ENCODE measurements around the gene TMEM52. TPM values are rescaled to one million over a fixed set of nuclear protein-coding genes. Genes with fewer than 3 reads are reported as not detected.
A peak's percentile ranks its signal among the peaks of the same experiment; 100 is the strongest.

The TMEM52 gene
- total and polyA plus RNA-seq, 9 of the 15 experiments (the other 6 are each of a cell fraction or from before 2014, with no cell fraction given): 0.37 to 22.5 (median 6.8) TPM

GRCh38 chr1:1943834-1944570 lies 24.9 kb upstream of the TMEM52 start (continued):
- TF ChIP-seq E2F6 (IDR thresholded peaks at IDR 0.05; ENCODE audit: borderline replicate concordance in 1 of 2, extremely low read depth in 1 of 2, insufficient read depth in 1 of 2, insufficient read length in 1 of 2, low read depth in 1 of 2, low read length in 1 of 2, poor library complexity in 1 of 2, severe bottlenecking in 1 of 2): peak in 1 of 2 experiments; percentile 11
- TF ChIP-seq TEAD4 (IDR thresholded peaks at IDR 0.05; ENCODE audit: low read length): no peak
- TF ChIP-seq TEAD4 (CRISPR knock-in tag; IDR thresholded peaks at IDR 0.05; ENCODE audit: borderline replicate concordance): 0 out of 2 replicates have a peak, but pooled peaks have one; percentile 27
- TF ChIP-seq EWSR1 (IDR thresholded peaks at IDR 0.05; ENCODE audit: borderline replicate concordance, low read depth, partially characterized antibody): no peak
- TF ChIP-seq FOXA1 (IDR thresholded peaks at IDR 0.05; ENCODE audit: borderline replicate concordance): no peak
- 0 out of 2 replicates have a peak, but pooled peaks have one; percentile 56 for TF ChIP-seq XRCC5 (IDR thresholded peaks at IDR 0.05; ENCODE audit: low read depth, low read length)
- TF ChIP-seq EZH2 (IDR thresholded peaks at IDR 0.05; ENCODE audit: borderline replicate concordance, low read depth, low read length): 0 out of 2 replicates have a peak, but pooled peaks have one; percentile 41
- peak; percentile 57 for TF ChIP-seq CREM (IDR thresholded peaks at IDR 0.05; ENCODE audit: low read depth)
- peak; percentile 76 for TF ChIP-seq SMC3 (conservative IDR thresholded peaks at IDR 0.05; ENCODE audit: insufficient read depth, low read depth, low read length)
- 0 out of 2 replicates have a peak, but pooled peaks have one; percentile 20 for TF ChIP-seq CEBPG (CRISPR knock-in tag; IDR thresholded peaks at IDR 0.05)
- TF ChIP-seq CEBPG (tag; conservative IDR thresholded peaks at IDR 0.05 in 1 of 2, IDR thresholded peaks at IDR 0.05 in 1 of 2): no peak

Measured in K562 (cell line).